Ascending aorta (tissue), 2 donors: ENCODE measurements around the gene RBFA. TPM values are rescaled to one million over a fixed set of nuclear protein-coding genes. Genes with fewer than 3 reads are reported as not detected.

Experiments used
- DNase-seq, 2 donors: peaks; one replicate each; pipeline ENCODE4 v3.0.0-alpha.2; 2019; ENCODE audit warnings: low spot score in 2 of 2
- H3K27ac ChIP-seq, 2 donors: fragments of 200-600 bp; sonication (generic); one replicate each; pipeline ENCODE4 v1.5.1; 2016 to 2017; ENCODE audit warnings: mild to moderate bottlenecking in 1 of 2
- H3K27me3 ChIP-seq: fragments of 200-600 bp; sonication (generic); one replicate; pipeline ENCODE4 v1.5.1; 2017
- H3K36me3 ChIP-seq, 2 donors: fragments of 200-600 bp; sonication (generic); one replicate each; pipeline ENCODE4 v1.5.1; 2016
- H3K4me1 ChIP-seq, 2 donors: fragments of 200-600 bp; sonication (generic); one replicate each; pipeline ENCODE4 v1.5.1; 2016 to 2017; ENCODE audit warnings: mild to moderate bottlenecking in 1 of 2
- H3K4me3 ChIP-seq, 2 donors: fragments of 200-600 bp; sonication (generic); one replicate each; pipeline ENCODE4 v1.5.1; 2016 to 2017; ENCODE audit warnings: mild to moderate bottlenecking in 1 of 2
- H3K9me3 ChIP-seq, 2 donors: fragments of 200-600 bp; sonication (generic); one replicate each; pipeline ENCODE4 v1.5.1; 2016
- intact Hi-C: fragments of 100-400 bp; cut with DNase I; formaldehyde crosslinking; loops from one replicate; pipeline ENCODE4 v1.15.1; 2023
- total RNA-seq: library from RNA; depleted of rRNA; stranded (reverse); fragments of >200 nt; gene quantifications from one replicate; pipeline ENCODE4 v1.1.0, GENCODE V29; 2016
- TF ChIP-seq, protein P1 (sequence below), 3 experiments: fragments of 200-600 bp in 2 of 3; fragments of 450-650 bp in 1 of 3; sonication (generic) in 2 of 3; IDR thresholded peaks; one replicate each; pipeline ENCODE4 v1.5.1; 2016 to 2019; ENCODE audit warnings: antibody characterized with exemption in 3 of 3, mild to moderate bottlenecking in 1 of 3, moderate library complexity in 1 of 3

RBFA gene
- total RNA-seq, 1 donor from 2014 or later = 23.1 TPM

DNA sequence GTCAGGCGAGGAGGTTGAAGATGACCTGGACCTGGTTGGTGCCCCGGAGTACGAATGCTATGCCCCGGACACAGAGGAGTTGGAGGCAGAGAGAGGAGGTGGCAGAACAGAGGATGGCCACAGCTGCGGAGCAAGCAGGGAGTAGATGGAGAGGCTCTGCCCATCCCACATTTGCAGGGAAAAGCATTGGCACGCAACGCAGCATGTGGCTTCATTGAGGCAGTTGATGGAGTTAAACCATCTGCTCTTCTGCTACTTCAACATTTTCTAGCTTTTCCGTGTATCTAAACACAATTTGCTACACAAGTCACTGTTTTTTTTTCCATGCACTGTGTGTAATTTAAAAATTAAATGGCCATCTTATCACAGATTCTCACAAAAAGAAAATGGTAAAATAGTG is 11.8 kb downstream of the RBFA start:
- DNase-seq = no peak
- H3K27ac ChIP-seq = no peak overlapping the region
- peaks cover 3 to 9% of the 10 kb centered on the region in 2 donors for H3K9me3 ChIP-seq
- H3K4me1 ChIP-seq = no peaks in the 10 kb centered on the region
- intact Hi-C loops = no loop called here
- H3K27me3 ChIP-seq = no peaks in the 10 kb centered on the region
- no peak overlapping the region for H3K4me3 ChIP-seq
- TF ChIP-seq, protein P1, sequence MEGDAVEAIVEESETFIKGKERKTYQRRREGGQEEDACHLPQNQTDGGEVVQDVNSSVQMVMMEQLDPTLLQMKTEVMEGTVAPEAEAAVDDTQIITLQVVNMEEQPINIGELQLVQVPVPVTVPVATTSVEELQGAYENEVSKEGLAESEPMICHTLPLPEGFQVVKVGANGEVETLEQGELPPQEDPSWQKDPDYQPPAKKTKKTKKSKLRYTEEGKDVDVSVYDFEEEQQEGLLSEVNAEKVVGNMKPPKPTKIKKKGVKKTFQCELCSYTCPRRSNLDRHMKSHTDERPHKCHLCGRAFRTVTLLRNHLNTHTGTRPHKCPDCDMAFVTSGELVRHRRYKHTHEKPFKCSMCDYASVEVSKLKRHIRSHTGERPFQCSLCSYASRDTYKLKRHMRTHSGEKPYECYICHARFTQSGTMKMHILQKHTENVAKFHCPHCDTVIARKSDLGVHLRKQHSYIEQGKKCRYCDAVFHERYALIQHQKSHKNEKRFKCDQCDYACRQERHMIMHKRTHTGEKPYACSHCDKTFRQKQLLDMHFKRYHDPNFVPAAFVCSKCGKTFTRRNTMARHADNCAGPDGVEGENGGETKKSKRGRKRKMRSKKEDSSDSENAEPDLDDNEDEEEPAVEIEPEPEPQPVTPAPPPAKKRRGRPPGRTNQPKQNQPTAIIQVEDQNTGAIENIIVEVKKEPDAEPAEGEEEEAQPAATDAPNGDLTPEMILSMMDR (IDR thresholded peaks at IDR 0.05) = no peak
- peaks cover 40 to 82% of the 10 kb centered on the region in 2 donors for H3K36me3 ChIP-seq

DNA sequence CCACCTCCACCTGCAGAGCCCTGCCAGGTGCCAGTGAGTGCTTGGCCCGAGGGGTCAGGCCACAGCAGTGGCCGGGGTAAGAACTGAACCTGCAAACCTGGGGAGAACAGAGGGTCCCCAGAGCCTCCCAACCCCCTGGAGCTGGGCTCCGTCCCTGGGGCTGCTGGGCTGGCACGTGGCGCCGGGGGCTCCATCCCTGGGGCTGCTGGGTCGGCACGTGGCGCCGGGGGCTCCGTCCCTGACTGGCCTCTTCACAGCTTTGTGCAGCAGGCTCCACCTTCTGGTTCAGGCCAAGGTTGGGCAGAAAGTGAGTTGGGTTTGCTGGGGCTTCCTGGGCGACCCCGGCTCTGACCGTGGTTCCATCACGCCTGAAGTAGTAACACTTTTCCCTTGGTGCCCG is 12.2 kb downstream of the RBFA start:
- DNase-seq = no peak
- no peaks in the 10 kb centered on the region for H3K4me1 ChIP-seq
- peaks cover 40 to 83% of the 10 kb centered on the region in 2 donors for H3K36me3 ChIP-seq
- peaks cover 4 to 13% of the 10 kb centered on the region in 2 donors for H3K9me3 ChIP-seq
- H3K27ac ChIP-seq = no peak overlapping the region
- H3K27me3 ChIP-seq = no peaks in the 10 kb centered on the region
- intact Hi-C loops = no loop called here
- TF ChIP-seq, protein P1 (IDR thresholded peaks at IDR 0.05) = no peak
- H3K4me3 ChIP-seq = no peak overlapping the region

DNA sequence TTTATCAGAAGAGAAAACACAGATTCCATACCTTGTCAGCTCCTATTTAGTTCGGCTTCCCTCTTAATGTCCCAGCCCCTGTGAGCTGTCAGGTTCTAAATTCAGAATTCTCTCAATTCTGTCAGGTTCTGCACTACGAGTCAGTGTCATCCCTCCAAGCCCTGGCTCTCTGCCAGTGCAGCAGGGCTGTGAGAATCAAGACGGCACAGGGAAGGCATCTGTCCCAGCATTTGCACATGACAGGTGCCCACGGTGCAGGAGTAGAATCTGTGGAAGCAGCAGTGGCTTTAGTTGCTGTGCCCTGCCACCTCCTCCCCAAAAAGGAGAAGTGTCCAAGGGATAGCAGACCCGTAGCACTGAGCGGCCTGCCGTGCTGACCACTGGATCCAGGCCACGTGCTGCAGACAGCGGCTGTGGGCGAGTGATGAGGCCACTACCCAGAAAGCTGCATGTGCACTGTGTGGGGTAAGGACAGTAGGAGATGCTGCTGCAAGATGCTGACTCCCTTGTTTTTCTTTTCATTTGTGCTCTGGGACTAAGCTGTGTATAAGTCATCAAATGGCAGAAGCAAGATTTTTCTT is 12.8 kb downstream of the RBFA start:
- TF ChIP-seq, protein P1 (IDR thresholded peaks at IDR 0.05) = no peak
- intact Hi-C loops = no loop called here
- no peak for DNase-seq
- no peaks in the 10 kb centered on the region for H3K4me1 ChIP-seq
- peaks cover 40 to 84% of the 10 kb centered on the region in 2 donors for H3K36me3 ChIP-seq
- no peak overlapping the region for H3K4me3 ChIP-seq
- no peaks in the 10 kb centered on the region for H3K27me3 ChIP-seq
- no peak overlapping the region for H3K27ac ChIP-seq
- peaks cover 4 to 15% of the 10 kb centered on the region in 2 donors for H3K9me3 ChIP-seq

DNA sequence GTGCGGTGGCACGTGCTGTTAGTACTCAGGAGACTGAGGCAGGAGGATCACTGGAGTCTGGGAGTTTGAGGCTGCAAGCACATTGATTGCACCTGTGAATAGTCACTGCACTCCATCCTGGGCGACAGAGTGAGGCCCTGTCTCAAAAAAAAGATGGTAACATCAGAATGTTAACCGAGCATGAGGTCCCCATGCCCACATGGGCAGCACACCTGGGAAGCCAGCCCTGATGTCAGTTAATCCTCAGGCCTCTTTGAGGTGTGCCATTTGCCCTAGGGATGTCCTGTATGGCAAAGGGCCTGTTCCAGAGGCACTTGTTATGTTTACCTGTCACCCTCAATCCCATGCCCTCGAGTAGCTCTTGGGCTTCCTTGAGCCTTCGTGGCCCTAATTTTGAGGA is 16.6 kb downstream of the RBFA start:
- DNase-seq = no peak
- no peak overlapping the region for H3K4me3 ChIP-seq
- H3K27me3 ChIP-seq = no peaks in the 10 kb centered on the region
- no peaks in the 10 kb centered on the region for H3K4me1 ChIP-seq
- H3K27ac ChIP-seq = no peak overlapping the region
- H3K9me3 ChIP-seq = peaks cover 10 to 51% of the 10 kb centered on the region in 2 donors
- TF ChIP-seq, protein P1 (IDR thresholded peaks at IDR 0.05) = no peak
- peaks cover 25 to 57% of the 10 kb centered on the region in 2 donors for H3K36me3 ChIP-seq
- intact Hi-C loops = no loop called here

DNA sequence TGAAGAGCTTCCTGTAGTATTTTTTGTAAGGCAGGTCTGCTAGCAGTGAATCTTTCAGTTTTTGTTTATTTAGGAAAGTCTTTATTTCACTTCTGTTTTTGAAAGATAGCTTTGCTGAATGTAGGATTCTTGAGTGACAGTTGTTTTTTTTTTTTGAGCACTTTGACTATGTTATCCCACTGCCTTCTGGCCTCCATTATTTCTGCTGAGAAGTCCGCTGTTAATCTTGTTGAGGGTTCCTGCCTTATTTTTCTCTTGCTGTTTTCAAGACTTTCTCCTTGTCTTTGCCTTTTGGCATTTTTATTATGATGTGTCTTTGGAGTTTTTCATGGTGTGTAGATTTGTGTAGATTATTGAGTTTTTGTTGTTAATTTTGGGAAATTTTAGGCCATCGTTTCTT is 21.9 kb downstream of the RBFA start:
- TF ChIP-seq, protein P1 (IDR thresholded peaks at IDR 0.05) = no peak
- Histone ChIP-seq H3K27me3 (no peaks in the 10 kb centered on the region), H3K4me1 (peaks cover 0 to 4% of the 10 kb centered on the region in 2 donors), H3K27ac (no peak overlapping the region), H3K4me3 (no peak overlapping the region), H3K36me3 (peaks cover 0 to 4% of the 10 kb centered on the region in 2 donors), H3K9me3 (peaks cover 11 to 61% of the 10 kb centered on the region in 2 donors)
- DNase-seq = no peak
- intact Hi-C loops = no loop called here
